Pulmonary artery endothelial cell (primary cell): ENCODE results near the gene CEP44. TPM values are rescaled to one million over a fixed set of nuclear protein-coding genes. Genes with fewer than 3 reads are reported as not detected.
"Not testable (repeated sequence)": the region's sequence is repeated elsewhere in the genome, so short reads cannot be mapped to it uniquely, and the experiment has no call there.

ENCODE experiments used
- DNase-seq: peaks from one replicate; pipeline ENCODE4 v3.0.0-alpha.2; 2011; ENCODE audit warnings: low read depth, low spot score
- total RNA-seq: library from RNA; depleted of rRNA; stranded (reverse); fragments of >200 nt; gene quantifications from 2 replicates; pipeline ENCODE4 v1.2.3, GENCODE V29; 2014

Gene CEP44
- total RNA-seq, 1 donor from 2014 or later: 11.7 TPM

DNA sequence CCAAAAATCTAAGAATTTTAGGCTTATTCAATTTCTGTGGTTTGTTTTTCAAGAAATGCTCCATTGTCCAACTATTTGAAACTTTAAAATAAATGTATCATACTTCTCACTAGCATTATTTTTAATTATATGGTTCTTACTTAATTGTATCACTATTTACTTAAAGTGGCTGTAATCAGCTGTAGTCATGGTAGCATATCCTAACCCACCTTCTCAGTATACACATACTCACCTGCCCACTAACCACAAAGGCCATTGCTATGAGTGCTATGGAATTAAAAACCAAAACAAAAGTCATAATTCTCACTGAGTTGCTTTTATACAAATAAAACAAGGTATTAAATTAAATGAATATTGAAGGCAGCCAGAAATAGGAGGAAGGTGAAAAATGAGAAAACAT is 5.2 kb upstream of the CEP44 start:
- DNase-seq: no peak

DNA sequence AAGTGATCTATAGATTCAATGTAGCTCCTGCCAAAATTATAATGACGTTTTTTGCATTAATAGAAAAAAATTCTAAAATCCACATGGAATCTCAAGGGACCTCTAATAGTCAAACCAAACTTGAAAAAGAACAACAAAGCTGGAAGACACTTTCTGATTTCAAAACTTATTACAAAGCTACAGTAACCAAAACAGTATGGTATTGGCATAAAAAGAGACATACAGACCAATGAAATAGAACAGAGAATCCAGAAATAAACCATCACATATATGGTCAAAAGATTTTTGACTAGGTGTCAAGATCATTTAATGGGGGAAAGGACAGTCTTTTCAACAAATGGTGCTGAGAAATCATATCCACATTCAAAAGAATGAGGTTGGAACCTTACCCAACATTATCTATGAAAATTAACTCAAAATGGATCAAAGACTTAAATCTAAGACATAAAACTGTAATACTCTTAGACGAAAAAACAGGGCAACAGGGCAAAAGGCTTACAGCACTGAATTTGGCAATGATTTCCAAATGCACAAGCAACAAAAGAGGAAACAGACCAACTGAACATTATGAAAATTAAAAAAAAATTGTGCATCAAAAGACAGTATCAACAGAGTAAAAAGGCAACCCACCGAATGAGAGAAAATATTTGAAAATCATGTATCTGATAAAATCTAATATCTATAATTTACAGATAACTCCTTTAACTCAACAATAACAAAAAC is 4.1 kb upstream of the CEP44 start:
- no peak for DNase-seq

DNA sequence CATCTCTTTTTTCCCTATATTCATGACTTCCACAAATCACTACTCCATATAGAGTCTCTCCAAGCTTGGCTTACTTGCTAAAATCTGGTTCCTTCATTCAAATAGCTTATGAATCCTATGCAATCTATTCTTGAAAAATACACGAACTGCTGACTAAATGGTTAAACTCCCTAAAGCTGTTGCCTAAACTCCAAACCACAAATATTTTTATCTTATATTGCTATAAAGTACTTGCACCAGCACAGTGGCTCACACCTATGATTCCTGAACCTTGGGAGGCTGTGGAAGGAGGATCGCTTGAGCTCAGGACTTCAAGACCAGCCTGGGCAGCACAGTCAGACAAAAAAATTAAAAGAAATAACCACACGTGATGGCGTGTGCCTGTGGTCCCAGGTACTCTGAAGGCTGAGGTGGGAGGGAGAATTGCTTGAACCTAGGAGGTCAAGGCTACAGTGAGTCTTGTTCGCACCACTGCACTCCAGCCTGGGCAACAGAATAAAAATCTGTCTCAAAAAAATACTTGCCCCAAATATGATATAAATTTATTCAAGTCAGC is 2.5 kb upstream of the CEP44 start:
- no peak for DNase-seq

DNA sequence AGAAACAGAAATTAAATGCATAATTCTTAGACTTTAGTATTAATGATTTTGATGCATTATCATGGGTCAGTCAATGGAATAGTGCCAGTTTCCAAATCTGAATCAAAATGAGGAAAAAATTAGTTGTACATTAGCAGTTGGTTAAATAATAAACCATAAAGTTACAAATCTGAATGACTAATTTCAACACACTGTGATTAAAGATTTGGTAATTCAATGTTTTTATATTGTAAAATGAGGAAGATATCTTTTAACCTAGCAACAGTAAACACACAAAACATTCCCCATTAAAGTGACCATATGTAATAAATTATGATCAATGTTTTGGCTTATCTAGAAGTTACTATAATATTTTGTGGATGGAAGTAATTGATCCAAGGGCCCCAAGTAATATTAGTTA is 1.8 kb upstream of the CEP44 start:
- DNase-seq: no peak

DNA sequence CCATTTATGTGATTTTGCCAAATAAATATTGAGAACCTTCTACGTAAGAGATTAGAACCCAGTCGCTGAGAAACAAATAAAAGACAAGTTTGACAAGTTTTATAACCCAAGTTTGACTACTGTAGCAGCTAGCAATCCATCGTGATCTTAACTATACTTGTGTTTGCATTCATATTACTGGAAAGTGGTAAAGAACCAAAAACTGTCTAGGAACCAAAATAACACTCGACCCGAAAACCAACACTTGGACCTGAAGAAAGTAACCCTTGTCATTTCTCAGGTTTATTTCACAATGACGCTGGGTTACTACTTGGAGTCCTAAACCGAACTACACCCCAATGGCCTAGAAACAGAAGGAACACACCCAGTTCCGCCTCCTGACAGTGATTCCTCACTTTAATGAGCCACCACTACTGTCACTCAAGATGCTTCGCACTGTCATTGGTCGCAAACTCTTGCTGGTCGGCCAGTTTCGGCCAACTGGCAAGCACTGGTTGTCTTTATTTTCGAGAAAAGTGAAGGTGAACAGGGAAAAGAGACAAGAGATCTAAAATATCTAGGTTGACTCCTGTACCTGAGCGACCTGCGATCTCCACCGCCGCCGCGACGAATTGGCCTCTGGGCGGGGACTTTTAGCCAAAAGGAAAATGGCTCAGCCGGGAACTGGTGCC is 740 bp upstream of the CEP44 start:
- peak; percentile 78 for DNase-seq

DNA sequence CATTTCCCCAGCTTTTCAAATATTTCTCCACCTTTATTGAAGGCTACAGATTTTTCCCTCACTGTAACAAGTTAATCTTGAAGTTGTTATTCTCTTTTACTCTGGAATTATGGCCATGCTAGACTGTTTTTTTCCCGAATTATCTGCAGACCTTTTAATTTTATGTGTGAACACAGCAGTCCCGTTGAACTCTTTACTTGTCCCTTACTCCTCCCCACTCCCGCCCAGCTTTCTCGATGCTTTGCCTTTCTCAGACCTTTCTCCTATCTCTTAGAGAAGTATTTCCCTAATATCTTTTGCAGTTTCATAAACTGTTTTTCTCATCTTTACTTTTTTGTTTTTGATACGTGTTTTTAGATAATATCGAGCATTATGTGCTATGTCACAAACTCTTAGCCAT is 776 bp downstream of the CEP44 start:
- no peak for DNase-seq

DNA sequence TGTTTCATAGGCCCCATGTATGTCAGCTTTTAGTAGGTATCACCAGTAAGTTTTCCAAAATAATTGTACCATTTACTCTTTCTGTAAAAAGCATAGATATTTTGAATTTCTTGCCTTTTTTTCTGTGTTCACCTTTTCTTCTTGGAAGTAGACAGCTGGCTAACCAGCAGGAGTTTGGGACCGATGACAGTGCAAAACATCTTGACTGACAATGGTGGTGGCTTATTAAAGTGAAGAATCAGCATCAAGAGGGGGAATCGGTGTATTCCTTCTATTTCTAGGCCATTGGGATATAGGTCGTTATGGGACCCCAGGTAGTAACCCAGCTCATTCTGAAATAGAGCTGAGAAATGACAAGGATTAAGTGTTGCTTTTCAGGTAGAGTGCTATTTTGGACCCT is 3.2 kb downstream of the CEP44 start:
- no peak for DNase-seq

DNA sequence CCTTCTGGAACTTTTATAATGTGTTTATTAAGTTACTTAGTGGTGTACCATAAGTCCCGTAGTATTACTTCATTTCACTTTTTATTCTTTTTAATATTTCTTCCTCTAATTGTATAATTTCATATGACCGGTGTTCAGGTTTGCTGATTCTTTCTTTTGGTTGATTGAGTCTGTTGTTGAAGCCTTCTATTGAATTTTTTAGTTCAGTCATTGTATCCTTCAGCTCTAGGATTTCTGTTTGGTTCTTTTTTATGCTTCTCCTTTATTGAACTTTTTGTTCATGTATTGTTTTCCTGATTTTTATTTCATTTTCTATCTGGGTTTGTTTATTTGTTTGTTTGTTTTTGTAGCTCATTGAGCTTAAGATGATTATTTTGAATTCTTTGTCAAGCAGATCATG is 8.8 kb downstream of the CEP44 start:
- no peak for DNase-seq

DNA sequence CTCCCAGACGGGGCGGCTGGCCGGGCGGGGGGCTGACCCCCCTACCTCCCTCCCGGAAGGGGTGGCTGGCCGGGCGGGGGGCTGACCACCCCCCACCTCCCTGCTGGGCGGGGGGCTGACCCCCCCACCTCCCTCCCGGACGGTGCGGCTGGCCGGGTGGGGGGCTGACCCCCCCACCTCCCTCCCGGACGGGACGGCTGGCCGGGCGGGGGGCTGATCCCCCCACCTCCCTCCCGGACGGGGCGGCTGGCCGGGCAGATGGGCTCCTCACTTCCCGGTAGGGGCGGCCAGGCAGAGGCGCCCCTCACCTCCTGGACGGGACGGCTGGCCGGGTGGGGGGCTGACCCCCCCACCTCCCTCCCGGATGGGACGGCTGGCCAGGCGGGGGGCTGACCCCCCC is 10.9 kb downstream of the CEP44 start:
- not testable (repeated sequence) for DNase-seq

DNA sequence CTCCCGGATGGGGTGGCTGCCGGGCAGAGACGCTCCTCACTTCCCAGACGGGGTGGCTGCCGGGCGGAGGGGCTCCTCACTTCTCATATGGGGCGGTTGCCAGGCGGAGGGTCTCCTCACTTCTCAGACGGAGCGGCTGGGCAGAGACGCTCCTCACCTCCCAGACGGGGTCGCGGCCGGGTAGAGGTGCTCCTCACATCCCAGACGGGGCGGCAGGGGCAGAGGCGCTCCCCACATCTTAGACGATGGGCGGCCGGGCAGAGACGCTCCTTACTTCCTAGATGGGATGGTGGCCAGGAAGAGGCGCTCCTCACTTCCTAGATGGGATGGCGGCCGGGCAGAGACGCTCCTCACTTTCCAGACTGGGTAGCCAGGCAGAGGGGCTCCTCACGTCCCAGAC is 11.4 kb downstream of the CEP44 start:
- not testable (repeated sequence) for DNase-seq

DNA sequence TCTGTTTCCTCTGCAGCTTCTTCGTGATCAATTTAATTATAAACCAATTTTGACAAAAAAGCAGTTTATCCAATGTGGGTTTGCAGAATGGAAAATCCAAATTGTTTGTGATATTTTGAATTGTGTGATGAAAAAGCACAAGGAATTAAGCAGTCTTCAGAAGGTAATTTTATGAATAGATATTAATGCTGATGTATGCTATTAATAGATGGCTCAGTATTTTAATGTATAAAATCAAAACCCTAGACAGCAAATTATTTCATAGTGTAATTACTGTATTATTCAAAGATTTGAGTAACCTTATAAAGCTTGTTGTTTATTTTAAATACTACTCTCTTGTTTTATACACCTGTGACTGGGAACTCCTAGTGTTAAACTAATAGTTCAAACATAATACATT is 20.0 kb downstream of the CEP44 start:
- DNase-seq: no peak

DNA sequence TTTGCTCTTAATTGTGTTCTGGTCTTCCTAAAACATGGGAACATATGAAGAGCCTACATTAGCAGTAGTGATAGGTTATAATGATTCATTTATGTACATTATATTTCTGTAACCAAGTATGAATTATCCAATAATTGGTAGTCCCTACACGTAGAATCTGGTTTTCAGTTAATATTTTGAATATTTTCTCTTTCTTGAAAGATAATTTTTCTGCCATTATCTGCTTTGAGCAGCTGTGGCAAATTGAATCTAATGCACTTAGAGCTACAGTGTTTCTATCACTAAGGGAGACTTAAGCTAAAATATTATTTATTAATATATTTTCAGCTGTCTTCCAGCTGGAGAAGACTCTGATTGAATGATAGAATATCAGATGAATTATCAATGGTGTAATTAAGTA is 21.0 kb downstream of the CEP44 start:
- no peak for DNase-seq

DNA sequence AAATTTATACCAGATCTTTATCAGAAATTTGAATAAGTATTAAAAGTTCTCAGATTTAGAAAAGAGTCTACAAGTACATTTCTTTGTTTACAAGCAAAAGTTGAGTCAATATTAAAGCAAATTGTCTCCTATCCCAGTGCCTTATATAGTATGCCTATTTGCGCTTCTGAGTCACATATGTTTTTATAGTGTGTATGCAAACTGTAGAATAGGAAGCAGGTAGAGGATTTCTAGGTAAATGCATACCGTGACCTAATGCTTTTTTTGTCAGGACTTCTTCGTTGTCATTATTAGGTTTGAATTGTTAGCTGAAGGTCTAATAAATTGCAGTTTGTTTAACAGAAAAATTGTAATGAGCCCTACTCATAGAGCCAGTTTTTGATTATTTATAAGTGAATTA is 22.2 kb downstream of the CEP44 start:
- no peak for DNase-seq

DNA sequence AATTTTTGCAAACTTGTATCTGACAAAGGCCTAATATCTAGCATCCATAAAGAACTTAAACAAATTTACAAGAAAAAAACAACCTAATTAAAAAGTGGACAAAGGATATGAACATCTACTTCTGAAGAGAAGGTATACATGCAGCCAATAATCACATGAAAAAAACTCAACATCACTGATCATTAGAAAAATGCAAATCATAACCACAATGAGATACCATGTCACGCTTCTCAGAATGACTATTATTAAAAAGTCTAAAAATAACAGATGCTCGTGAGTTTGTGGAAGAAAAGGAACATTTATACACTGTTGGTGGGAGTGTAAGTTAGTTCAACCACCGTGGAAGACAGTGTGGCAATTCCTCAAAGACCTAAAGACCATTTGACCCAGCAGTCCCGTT is 24.0 kb downstream of the CEP44 start:
- no peak for DNase-seq

DNA sequence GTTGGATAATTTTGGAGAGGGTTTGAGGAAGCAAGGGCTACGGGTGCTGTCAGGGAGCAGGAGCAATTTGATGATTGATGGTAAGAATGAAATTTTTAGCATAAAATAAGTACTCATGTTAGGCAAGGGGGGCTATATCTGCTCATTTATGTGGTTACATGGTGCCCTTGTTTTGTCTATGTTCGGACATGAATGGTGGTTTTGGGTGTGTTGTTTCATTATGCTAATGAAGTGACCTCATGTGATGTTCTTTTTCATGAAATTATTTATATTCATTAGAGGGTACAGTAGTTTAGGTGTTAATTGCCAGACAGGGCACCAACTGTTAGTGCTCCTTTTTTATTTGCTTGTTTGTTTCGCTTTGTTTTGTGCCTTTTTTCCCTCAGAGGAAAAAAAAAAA is 29.3 kb downstream of the CEP44 start:
- no peak for DNase-seq

DNA sequence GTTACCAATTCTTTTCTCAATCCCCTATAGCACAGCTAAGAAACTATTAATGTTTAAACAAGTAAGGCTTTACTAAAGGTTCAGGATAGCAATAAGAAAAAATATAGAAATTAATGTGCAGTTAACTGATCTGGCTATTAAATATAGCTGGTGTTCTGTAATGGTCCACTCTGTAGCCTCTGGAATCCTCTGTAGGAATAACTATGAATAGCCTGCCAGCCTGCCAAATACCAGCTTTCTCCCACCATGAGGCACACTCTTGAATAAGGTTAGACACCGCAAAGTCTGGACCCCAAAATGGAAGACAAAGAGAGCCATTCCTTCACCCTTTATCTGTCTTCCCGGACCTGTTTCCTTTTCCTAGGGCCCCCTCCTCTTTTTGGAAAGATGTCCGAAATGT is 30.6 kb downstream of the CEP44 start:
- no peak for DNase-seq

DNA sequence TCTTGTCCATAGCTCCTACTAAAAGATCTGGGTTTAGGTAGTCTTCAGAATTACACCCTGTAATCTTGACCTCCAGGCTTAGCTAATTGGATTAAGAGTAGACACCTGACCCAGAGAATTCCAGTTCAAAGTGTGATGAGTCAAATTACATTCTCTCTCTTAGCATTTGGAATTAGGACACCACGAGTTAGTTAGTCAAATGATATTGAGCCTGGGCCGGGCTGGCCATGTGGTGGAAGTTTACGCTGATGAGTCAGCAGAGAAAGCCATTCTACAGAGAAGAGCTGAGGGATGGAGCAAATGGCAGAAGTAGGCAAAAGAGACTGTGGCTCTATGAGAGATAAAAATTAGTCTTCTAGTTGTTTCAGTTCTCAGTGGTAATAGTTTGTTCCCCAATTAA is 31.1 kb downstream of the CEP44 start:
- no peak for DNase-seq

DNA sequence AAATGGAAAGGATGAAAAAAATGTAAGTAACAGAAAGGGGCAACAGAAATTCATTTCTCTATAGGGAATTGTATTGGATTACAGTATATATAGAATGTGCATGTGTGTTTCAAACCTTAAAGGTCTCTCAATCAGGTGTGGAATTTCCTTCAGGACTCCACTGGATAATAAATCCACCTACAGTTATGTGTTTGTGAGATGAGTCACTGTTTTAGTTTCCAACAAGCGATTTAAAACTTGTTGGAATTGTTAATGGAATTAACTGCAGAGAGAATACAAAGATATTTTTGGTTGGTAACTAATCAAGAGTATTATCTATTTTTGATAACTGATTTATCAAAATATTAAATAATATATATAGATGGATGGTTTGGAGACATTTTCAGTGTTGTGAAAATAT is 32.8 kb downstream of the CEP44 start:
- no peak for DNase-seq

DNA sequence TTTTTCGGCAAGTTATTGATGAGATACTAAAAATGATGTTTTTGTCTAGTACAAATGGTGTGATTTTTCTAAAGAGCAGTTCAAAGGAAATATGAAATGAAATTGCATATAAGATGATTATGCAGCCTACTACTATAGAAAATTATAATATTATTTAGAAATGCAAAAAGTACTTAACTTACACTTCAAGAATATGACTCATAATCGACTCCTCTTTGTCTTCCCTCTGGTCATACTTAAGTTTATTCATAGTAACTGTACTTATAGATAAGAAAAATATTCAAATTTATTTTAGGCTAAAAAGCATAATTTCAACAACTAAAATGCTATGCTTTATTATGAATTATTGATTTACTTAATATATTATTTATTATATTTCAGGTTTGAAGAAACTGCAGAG is 33.2 kb downstream of the CEP44 start:
- DNase-seq: no peak

DNA sequence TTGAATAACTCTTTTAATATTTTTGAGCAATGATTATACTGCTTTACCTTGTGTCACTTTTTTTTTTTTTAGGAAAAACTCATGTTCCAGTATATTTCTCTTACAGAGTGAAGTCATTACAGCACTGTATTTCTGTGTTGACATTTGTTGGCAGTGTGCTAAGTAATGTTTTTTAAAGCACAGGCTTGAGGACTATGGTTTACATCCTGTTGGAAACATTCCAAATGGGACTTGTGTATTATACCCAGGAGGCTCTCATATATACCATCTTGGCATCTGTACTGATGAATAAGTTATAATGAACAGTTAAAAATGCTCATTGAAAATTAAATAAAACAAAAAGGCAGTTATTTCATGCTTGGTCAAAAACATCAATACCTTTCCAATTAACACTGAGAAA is 33.8 kb downstream of the CEP44 start:
- DNase-seq: peak; percentile 37

DNA sequence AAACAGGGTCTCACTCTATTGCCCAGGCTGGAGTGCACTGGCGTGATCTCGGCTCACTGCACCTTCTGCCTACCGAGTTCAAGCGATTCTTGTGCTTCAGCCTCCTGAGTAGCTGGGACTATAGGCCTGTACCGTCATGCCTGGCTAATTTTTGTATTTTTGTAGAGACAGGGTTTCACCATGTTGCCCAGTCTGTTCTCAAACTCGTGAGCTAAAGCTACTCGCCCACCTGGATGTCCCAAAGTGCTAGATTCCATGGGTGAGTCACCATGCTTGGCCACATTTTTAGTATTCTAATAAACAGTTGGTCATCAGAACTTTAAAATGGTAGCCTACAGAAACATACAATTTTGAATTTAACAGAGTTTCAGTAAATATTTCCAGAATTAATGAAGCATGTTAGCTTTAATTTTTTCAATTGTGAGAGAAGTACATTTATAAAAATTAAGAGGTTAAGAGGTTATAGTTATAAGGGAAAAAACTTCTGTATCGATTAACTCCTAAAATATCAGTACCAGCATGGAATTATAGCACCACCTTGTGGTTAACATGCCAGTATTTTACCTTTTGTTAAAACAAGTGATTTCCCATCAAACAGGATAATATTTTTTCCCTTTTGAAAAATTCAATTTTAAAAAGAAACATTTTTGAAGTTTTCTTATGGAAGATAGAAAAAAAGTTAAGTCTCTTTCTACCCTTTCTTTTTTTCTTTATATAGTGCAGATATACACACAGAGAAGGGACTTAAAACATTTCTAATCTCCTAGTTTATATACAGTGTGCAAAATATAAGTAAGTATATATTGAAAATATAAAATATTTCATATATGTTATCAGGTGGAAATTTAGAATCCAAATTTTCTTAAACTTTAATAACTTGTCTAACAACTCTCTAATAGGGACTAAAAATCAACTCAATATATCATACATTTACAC is 35.4 kb downstream of the CEP44 start:
- DNase-seq: no peak
